GM12875 (cell line): ENCODE data around the gene DDX3X.
"Not testable (repeated sequence)": the region's sequence is repeated elsewhere in the genome, so short reads cannot be mapped to it uniquely, and the experiment has no call there.

Experiments used
- H3K4me3 ChIP-seq: one replicate; pipeline ENCODE4 v1.5.1; 2011; ENCODE audit warnings: low read depth, low read length, control low read depth
- TF ChIP-seq, protein P1 (sequence below): IDR thresholded peaks from 2 replicates; pipeline ENCODE4 v1.5.1; 2011; ENCODE audit warnings: low read depth, mild to moderate bottlenecking, control low read depth, inconsistent platforms, low read length, moderate library complexity, borderline replicate concordance; ENCODE audit not compliant: insufficient read depth

The DDX3X gene

DNA sequence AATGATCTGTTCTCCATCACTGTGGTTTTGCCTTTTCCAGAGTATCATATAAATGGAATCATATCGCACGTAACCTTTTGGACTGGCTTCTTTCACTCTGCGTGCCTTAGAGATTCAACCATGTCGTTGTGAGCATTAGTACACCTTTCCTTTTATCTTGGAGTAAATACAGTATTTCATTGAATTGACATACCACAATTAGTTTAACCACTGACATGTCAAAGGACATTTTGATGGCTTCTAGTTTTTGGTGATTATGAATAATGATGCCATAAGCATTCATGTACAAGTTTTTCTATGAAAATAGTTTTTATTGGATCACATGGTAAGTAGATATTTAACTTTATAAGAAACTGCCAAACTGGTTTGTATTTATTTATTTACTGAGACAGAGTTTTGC lies 35.2 kb downstream of the DDX3X start:
- H3K4me3 ChIP-seq = no peak overlapping the region
- TF ChIP-seq, protein P1, sequence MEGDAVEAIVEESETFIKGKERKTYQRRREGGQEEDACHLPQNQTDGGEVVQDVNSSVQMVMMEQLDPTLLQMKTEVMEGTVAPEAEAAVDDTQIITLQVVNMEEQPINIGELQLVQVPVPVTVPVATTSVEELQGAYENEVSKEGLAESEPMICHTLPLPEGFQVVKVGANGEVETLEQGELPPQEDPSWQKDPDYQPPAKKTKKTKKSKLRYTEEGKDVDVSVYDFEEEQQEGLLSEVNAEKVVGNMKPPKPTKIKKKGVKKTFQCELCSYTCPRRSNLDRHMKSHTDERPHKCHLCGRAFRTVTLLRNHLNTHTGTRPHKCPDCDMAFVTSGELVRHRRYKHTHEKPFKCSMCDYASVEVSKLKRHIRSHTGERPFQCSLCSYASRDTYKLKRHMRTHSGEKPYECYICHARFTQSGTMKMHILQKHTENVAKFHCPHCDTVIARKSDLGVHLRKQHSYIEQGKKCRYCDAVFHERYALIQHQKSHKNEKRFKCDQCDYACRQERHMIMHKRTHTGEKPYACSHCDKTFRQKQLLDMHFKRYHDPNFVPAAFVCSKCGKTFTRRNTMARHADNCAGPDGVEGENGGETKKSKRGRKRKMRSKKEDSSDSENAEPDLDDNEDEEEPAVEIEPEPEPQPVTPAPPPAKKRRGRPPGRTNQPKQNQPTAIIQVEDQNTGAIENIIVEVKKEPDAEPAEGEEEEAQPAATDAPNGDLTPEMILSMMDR = no peak

DNA sequence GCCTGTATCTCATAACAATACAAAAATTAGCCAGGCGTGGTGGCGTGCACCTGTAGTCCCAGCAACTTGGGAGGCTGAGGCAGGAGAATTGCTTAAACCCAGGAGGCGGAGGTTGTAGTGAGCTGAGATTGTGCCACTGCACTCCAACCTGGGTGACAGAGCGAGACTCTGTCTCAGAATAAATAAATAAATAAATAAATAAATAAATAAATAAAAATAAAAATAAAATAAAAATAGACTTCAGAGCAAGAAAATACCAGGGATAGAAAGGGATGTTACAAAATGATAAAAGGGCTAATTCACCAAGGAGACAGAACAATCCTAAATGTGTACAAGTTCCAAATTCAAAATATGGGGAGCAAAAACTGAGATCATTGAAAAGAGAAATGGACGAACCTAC lies 37.6 kb downstream of the DDX3X start:
- not testable (repeated sequence) for H3K4me3 ChIP-seq

DNA sequence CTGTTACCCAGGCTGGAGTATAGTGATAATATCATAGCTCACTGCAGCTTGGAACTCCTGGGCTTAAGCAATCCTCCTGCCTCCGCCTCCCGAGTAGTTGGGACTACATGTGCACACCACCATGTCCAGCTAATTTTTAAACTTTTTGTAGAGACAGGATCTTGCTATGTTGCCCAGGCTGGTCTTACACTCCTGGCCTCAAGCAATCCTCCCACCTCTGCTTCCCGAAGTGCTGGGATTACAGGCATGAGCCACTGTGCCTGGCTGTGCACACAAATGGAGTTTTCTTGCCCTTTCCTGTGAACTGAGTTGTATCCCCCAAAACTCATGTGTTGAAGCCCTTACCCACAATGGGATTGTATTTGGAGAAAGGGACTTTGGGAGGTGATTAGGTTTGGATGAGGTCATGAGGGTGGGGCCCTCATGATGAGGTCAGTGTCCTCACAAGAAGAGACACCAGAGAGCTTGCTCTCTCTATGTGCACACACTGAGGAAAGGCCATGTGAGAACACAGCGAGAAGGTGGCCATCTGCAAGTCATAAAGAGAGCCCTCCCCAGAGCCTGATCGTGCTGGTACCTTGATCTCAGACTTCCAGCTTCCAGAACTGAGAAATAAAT lies 40.1 kb downstream of the DDX3X start:
- TF ChIP-seq, protein P1 = no peak
- no peak overlapping the region for H3K4me3 ChIP-seq

DNA sequence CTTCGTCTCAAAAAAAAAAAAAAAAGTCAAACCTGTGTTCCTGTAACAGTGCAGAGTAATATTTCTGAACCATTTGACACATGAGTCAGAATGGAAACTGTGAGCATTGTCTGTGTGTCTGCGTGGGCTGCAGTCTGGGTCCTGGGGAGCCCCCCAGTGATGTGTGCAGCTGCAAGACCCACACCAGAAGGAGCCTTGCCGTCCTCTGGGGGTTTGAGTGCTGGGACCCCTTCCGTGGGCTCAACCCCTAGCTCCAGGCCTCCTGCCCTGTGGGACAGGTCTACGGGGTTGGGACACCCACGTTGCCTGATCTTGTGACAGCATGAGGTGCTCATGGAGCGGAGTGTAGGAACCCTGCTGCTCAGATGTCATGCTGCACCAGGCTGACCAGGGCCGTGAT lies 43.7 kb downstream of the DDX3X start:
- H3K4me3 ChIP-seq = no peak overlapping the region
- TF ChIP-seq, protein P1 = no peak

DNA sequence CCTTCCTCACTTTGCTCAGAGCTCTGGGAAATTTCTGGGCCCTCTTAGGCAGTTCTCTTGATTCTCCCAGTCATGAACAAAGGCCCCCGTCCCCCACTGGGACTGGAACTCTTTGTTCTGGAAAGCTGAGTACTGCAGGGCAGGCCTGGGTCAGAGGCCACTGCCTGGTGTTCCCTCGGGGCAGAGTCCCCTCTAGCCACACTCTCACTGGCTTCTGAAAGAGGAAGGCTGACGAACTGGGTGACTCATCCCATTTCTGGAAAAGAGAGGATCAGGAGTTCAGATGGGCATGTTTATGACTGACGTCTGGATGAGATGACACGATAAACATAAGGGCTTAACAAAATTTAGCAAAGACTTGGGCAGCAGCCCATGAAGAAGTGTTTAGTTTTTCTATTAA lies 47.7 kb downstream of the DDX3X start:
- TF ChIP-seq, protein P1 = no peak
- H3K4me3 ChIP-seq = no peak overlapping the region

DNA sequence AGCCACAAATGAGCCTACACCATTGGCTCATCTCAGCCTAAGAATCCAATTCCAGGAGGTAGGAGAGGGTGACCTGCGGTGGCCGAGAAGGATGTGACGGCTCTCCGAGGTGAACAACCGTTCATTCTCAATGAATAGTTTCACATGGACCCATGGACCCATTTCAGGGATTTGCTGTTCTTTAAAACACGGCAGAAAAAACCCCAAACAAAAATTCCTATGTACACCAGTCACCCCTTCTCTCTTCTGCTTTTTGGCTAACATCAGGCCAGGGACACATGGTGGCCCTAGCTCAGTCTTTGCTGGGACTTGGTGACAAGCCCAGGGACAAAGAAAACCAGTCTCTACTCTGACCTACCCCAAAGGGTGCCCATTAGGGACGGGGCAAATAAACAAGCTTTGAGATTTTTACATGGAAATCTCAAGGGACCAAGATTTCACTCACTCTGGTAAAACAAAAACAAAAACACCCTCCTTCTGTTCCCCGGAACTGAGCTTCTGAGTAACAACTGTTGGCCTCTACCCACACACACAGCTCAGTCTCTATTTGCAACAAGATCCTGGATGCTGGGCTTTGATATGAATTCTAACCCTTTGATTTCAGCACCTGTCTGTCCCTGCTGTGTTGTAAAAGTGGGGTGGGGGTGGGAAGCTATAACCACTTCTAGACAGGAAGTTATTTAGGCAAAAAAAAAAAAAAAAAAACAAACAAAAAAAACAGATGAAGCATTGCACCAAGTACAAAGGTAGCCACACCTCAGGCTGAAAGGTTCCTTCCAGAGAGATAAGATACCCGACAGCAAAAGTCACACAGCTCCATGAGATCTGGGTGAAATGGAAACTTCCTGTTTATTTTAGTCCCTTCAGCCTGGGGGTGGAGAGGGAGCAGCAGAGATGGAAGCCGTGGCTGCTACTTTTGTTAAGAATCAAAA lies 49.0 kb downstream of the DDX3X start:
- H3K4me3 ChIP-seq = no peak overlapping the region
- TF ChIP-seq, protein P1 = no peak

DNA sequence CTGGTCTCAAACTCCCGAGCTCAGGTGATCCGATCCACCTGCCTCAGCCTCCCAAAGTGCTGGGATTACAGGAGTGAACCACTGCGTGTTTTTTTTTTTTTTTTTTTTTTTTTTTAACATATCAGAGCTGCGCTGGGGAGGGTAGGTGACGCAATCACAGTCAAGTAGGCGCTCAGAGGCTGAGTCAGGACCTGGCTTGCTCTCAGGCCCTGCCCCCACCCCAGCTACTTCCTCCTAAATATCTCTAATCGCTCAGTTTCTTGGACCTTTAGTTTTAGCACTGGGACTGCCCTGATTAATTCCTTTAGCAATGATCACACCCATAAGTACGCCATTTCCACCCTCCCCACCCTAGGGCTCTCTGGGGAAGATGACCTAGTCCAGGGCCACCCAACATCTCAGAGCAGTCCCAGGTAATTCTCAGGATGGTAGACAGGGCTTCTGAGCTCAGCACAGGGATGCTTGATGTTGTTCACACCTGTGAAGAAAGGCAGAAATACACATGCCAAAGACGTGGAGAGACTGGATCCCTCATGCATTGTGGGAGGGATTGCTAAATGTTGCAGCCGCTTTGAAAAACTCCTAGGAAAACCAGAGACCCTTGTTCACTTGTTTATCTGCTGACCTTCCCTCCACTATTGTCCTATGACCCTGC lies 50.2 kb downstream of the DDX3X start:
- H3K4me3 ChIP-seq = no peak overlapping the region
- TF ChIP-seq, protein P1 = no peak
